ENCODE data around the gene CUX1.
"Not testable (repeated sequence)": the region's sequence is repeated elsewhere in the genome, so short reads cannot be mapped to it uniquely, and the experiment has no call there.

The CUX1 gene

GRCh38 chr7:102021841-102022618, 204.6 kb downstream of the CUX1 start:
- DNase-seq: no peak

- DNase-seq: no peak
These were observed 206.8 kb downstream of the CUX1 start for GRCh38 chr7:102024005-102024768.

- no peak for DNase-seq
These were observed 207.5 kb downstream of the CUX1 start for GRCh38 chr7:102024769-102025391.

GRCh38 chr7:102025777-102026176, 208.4 kb downstream of the CUX1 start:
- DNase-seq: not testable (repeated sequence)

GRCh38 chr7:102028206-102028826, 210.9 kb downstream of the CUX1 start:
- peak; percentile 14 for DNase-seq

- DNase-seq: no peak
These were observed 212.2 kb downstream of the CUX1 start for GRCh38 chr7:102029616-102030015.

GRCh38 chr7:102030696-102031095, 213.3 kb downstream of the CUX1 start:
- DNase-seq: no peak

- no peak for DNase-seq
These were observed 219.5 kb downstream of the CUX1 start for GRCh38 chr7:102036958-102037357.

- DNase-seq: no peak
These were observed 222.3 kb downstream of the CUX1 start for GRCh38 chr7:102039706-102040105.

GRCh38 chr7:102040569-102040968, 223.1 kb downstream of the CUX1 start:
- no peak for DNase-seq

GRCh38 chr7:102042016-102042656, 224.7 kb downstream of the CUX1 start:
- DNase-seq: no peak

GRCh38 chr7:102042796-102043195, 225.4 kb downstream of the CUX1 start:
- DNase-seq: not testable (repeated sequence)

GRCh38 chr7:102044641-102044983, 227.2 kb downstream of the CUX1 start:
- no peak for DNase-seq

GRCh38 chr7:102044984-102045673, 227.7 kb downstream of the CUX1 start:
- no peak for DNase-seq

- no peak for DNase-seq
These were observed 228.4 kb downstream of the CUX1 start for GRCh38 chr7:102045681-102046372.

- DNase-seq: no peak
These were observed 229.1 kb downstream of the CUX1 start for GRCh38 chr7:102046373-102047117.

- DNase-seq: no peak
These were observed 229.7 kb downstream of the CUX1 start for GRCh38 chr7:102047167-102047566.

GRCh38 chr7:102049765-102050164, 232.3 kb downstream of the CUX1 start:
- no peak for DNase-seq

- DNase-seq: no peak
These were observed 233.5 kb downstream of the CUX1 start for GRCh38 chr7:102050864-102051460.

- not testable (repeated sequence) for DNase-seq
These were observed 234.3 kb downstream of the CUX1 start for GRCh38 chr7:102051736-102052135.
